ENCODE measurements around the gene CIAPIN1. TPM values are rescaled to one million over a fixed set of nuclear protein-coding genes. Genes with fewer than 3 reads are reported as not detected.

The CIAPIN1 gene
- total RNA-seq, 4 donors from 2014 or later = 30.5 to 42.9 (median 33.5) TPM

DNA sequence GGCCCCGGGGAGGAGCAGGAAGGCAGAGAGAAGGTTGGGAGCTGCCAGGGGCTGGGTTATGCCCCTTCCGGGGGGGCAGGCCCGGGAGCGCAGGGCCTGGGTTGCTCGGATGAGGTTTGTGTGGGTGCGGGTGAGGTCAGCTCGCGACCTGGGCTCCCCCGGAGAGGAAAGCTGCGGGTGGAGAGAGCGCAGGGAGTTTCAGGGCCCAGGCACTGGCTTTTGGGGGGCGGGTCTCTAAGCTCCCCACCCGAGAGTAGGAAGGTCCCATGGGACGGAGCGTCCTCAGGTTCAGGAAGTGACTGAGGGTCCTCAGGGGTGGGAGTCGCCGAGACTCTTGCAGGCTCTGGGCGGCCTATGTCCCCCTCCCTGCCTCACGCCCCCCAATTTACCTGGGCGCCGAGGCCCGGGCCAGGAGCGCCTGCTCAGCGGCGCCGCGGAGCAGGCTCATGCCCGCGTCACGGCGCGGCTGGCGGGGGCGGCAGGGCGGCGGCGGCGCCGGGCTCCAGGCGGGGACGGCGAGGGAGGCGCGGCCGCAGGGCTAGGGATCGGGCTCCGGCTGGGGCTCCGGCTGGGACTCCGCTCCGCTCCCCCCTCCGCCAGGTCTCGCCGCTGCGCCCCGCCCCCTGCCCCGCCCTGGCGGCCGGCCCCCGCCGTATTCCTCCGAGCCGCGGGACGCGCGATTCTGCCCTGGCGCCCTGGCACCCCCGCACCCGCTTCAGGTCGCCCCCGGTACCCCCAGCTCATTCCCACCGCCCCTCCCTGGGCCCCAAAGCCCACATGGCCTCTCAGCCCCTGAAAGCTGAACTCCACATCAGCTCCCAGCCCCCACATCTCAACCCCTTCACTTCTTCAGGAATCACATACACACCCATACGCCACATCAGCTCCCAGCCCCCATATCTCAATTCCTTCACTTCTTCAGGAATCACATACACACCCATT lies 39.0 kb upstream of the CIAPIN1 start, which contains the start of gene DOK4:
Gene DOK4 (minus strand): TSS at position 578 of the 942 bp plus-strand sequence. CDS start 6,986 bp downstream, outside the sequence.
- H3K4me3 ChIP-seq = peak within 1 kb of the TSS; percentile 78 to 90 (median 82)
- intact Hi-C loops (cut with DNase I) = no loop called here
- 6% methylated on average over 7 to 11 of the region's 73 CpGs for WGBS, 2 donors
- H3K27ac ChIP-seq = peak within 1 kb of the TSS; percentile 81 to 93 (median 90)
- H3K27me3 ChIP-seq = no peaks in the 10 kb centered on the region
- H3K9me3 ChIP-seq = no peaks in the 10 kb centered on the region
- H3K4me1 ChIP-seq = peaks cover 20 to 34% (median 25%) of the 10 kb centered on the region in 3 donors
- peak in 2 of 4 donors; percentile 29 to 37 for TF ChIP-seq POLR2A (IDR thresholded peaks at IDR 0.05)
- TF ChIP-seq CTCF (IDR thresholded peaks at IDR 0.05) = no peak
- no peak for DNase-seq
- H3K36me3 ChIP-seq = no peaks in the 10 kb centered on the region

DNA sequence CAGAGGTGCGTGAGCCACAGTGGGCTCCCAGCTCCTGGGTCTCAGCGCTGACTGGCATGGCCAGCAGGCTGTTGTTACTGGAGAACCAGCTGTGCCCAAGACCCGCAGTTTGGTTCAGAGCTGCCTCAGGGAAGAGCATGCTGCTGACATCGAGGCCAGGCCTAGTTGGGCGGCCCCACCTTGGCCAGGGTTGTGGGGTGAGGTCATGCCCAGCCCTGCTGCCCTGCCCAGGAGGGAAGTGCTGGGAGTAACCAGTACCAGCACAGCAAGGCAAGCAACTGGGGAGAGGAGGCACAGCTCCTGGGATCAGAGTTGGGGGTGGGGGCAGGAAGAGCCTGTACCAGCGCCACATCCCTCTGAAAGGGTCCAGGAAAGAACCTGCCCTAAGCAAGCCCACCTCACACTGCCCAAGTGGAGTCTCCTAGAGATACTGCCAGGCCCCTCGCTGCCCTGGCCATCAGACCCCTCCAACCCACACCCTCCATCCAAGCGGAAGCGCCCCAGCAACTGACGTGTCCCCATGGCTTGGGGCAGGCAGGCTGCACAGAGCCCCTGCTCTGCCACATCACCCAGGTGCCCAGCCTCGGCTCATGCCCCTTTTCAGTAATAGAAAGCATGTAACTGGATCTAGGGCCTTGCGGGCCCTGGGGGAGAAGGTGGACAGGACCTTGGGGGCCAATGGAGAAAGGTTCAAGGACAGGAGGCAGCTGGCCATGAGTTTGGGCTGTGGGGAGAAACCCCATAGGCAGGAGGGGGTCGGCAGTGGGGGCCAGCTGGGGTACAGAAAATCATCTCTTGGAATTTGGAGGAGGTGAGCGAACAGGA lies 38.1 kb upstream of the CIAPIN1 start:
- no peaks in the 10 kb centered on the region for H3K27me3 ChIP-seq
- no peak for DNase-seq
- TF ChIP-seq POLR2A (IDR thresholded peaks at IDR 0.05) (no peak), CTCF (IDR thresholded peaks at IDR 0.05) (no peak)
- 25 to 45% methylated on average over 6 to 8 of the region's 14 CpGs for WGBS, 2 donors
- H3K36me3 ChIP-seq = no peaks in the 10 kb centered on the region
- peaks cover 21 to 40% (median 26%) of the 10 kb centered on the region in 3 donors for H3K4me1 ChIP-seq
- intact Hi-C loops (cut with DNase I) = no loop called here
- H3K9me3 ChIP-seq = no peaks in the 10 kb centered on the region
- peak overlapping the region; percentile 78 to 90 (median 82) for H3K4me3 ChIP-seq
- peak overlapping the region; percentile 81 to 93 (median 90) for H3K27ac ChIP-seq

GRCh38 chr16:57484515-57485005 lies 37.4 kb upstream of the CIAPIN1 start:
- no peaks in the 10 kb centered on the region for H3K36me3 ChIP-seq
- H3K27ac ChIP-seq = peak overlapping the region in 1 of 4 donors; percentile 93
- TF ChIP-seq CTCF (IDR thresholded peaks at IDR 0.05) (no peak), POLR2A (IDR thresholded peaks at IDR 0.05) (no peak)
- H3K27me3 ChIP-seq = no peaks in the 10 kb centered on the region
- intact Hi-C loops (cut with DNase I) = no loop called here
- DNase-seq = no peak
- H3K4me3 ChIP-seq = no peak overlapping the region
- 81 to 88% methylated on average over 8 of the region's 8 CpGs for WGBS, 2 donors
- H3K9me3 ChIP-seq = no peaks in the 10 kb centered on the region
- H3K4me1 ChIP-seq = peaks cover 29 to 47% (median 32%) of the 10 kb centered on the region in 3 donors

GRCh38 chr16:57483725-57484514 lies 36.7 kb upstream of the CIAPIN1 start:
- H3K9me3 ChIP-seq = no peaks in the 10 kb centered on the region
- no peaks in the 10 kb centered on the region for H3K27me3 ChIP-seq
- no peak overlapping the region for H3K4me3 ChIP-seq
- peaks cover 0 to 5% (median 0%) of the 10 kb centered on the region in 3 donors for H3K36me3 ChIP-seq
- H3K4me1 ChIP-seq = peaks cover 35 to 54% (median 38%) of the 10 kb centered on the region in 3 donors
- no peak for DNase-seq
- TF ChIP-seq CTCF (IDR thresholded peaks at IDR 0.05) = no peak
- 8 to 46% methylated on average over 2 to 4 of the region's 19 CpGs for WGBS, 2 donors
- intact Hi-C loops (cut with DNase I) = no loop called here
- H3K27ac ChIP-seq = no peak overlapping the region

All from esophagus squamous epithelium (tissue), 5 donors.